Liver (tissue), 9 donors: ENCODE results near the gene CFAP410. TPM values are rescaled to one million over a fixed set of nuclear protein-coding genes. Genes with fewer than 3 reads are reported as not detected.

Experiments used
- DNase-seq: peaks from one replicate; pipeline ENCODE4 v3.0.0-alpha.2; 2017; ENCODE audit warnings: low spot score
- H3K27ac ChIP-seq, 2 donors: one replicate each; pipeline ENCODE4 v1.7.0; 2013; ENCODE audit warnings: inconsistent platforms in 2 of 2, low read length in 2 of 2, control low read depth in 1 of 2, low read depth in 1 of 2, mild to moderate bottlenecking in 1 of 2
- H3K27me3 ChIP-seq, 4 donors: one replicate each; pipeline versions ENCODE4 v1.6.1 to v1.7.0; 2013; ENCODE audit warnings: low read length in 3 of 4, inconsistent platforms in 1 of 4, mild to moderate bottlenecking in 1 of 4, moderate library complexity in 1 of 4; ENCODE audit not compliant: control insufficient read depth in 4 of 4, insufficient read depth in 4 of 4
- H3K36me3 ChIP-seq, 4 donors: one replicate each; pipeline versions ENCODE4 v1.6.1 to v1.7.0; 2013; ENCODE audit warnings: low read length in 3 of 4, mild to moderate bottlenecking in 3 of 4, low read depth in 1 of 4, moderate library complexity in 1 of 4; ENCODE audit not compliant: control insufficient read depth in 4 of 4, insufficient read depth in 3 of 4
- H3K4me1 ChIP-seq, 4 donors: one replicate each; pipeline versions ENCODE4 v1.6.1 to v1.7.0; 2013; ENCODE audit warnings: low read length in 3 of 4, mild to moderate bottlenecking in 3 of 4, moderate library complexity in 1 of 4; ENCODE audit not compliant: control insufficient read depth in 4 of 4, insufficient read depth in 4 of 4
- H3K4me3 ChIP-seq, 3 donors: one replicate each; pipeline versions ENCODE4 v1.6.1 to v1.7.0; 2013; ENCODE audit warnings: low read length in 3 of 3, control low read depth in 1 of 3, low read depth in 1 of 3, mild to moderate bottlenecking in 1 of 3
- H3K9ac ChIP-seq, 2 donors: one replicate each; pipeline ENCODE4 v1.7.0; 2013; ENCODE audit warnings: low read length in 2 of 2, mild to moderate bottlenecking in 2 of 2, moderate library complexity in 2 of 2, control low read depth in 1 of 2, low read depth in 1 of 2
- H3K9me3 ChIP-seq, 4 donors: one replicate each; pipeline versions ENCODE4 v1.6.1 to v1.7.0; 2013; ENCODE audit warnings: low read length in 3 of 4; ENCODE audit not compliant: control insufficient read depth in 4 of 4
- EGR1 ChIP-seq, 2 donors: IDR thresholded peaks; 2 replicates each; pipeline ENCODE4 v1.6.1; 2016 to 2018; ENCODE audit warnings: antibody characterized with exemption in 2 of 2, low read depth in 2 of 2
- FOXA1 ChIP-seq: IDR thresholded peaks from 2 replicates; pipeline ENCODE4 v1.6.1; 2016; ENCODE audit warnings: antibody characterized with exemption
- FOXA2 ChIP-seq: IDR thresholded peaks from 2 replicates; pipeline ENCODE4 v1.6.1; 2016; ENCODE audit warnings: antibody characterized with exemption
- GABPA ChIP-seq, 2 donors: IDR thresholded peaks in 1 of 2; conservative IDR thresholded peaks in 1 of 2; 2 replicates each; pipeline ENCODE4 v1.6.1; 2016; ENCODE audit warnings: antibody characterized with exemption in 2 of 2, mild to moderate bottlenecking in 1 of 2, moderate library complexity in 1 of 2
- HNF4A ChIP-seq, 2 donors: conservative IDR thresholded peaks; 2 replicates each; pipeline ENCODE4 v1.6.1; 2016; ENCODE audit warnings: antibody characterized with exemption in 2 of 2, mild to moderate bottlenecking in 2 of 2
- HNF4G ChIP-seq: IDR thresholded peaks from 2 replicates; pipeline ENCODE4 v1.6.1; 2016; ENCODE audit warnings: antibody characterized with exemption
- JUND ChIP-seq, 2 donors: IDR thresholded peaks; 2 replicates each; pipeline ENCODE4 v1.6.1; 2016; ENCODE audit warnings: antibody characterized with exemption in 2 of 2
- NR2F2 ChIP-seq: IDR thresholded peaks from 2 replicates; pipeline ENCODE4 v1.6.1; 2016; ENCODE audit warnings: antibody characterized with exemption
- RAD21 ChIP-seq, 2 donors: IDR thresholded peaks; 2 replicates each; pipeline ENCODE4 v1.6.1; 2016; ENCODE audit warnings: antibody characterized with exemption in 2 of 2, mild to moderate bottlenecking in 2 of 2
- RXRA ChIP-seq, 2 donors: IDR thresholded peaks; 2 replicates each; pipeline ENCODE4 v1.6.1; 2017 to 2018; ENCODE audit warnings: antibody characterized with exemption in 2 of 2, mild to moderate bottlenecking in 1 of 2
- SP1 ChIP-seq: IDR thresholded peaks from 2 replicates; pipeline ENCODE4 v1.6.1; 2018; ENCODE audit warnings: antibody characterized with exemption, mild to moderate bottlenecking
- YY1 ChIP-seq: IDR thresholded peaks from 2 replicates; pipeline ENCODE4 v1.6.1; 2016; ENCODE audit warnings: antibody characterized with exemption, mild to moderate bottlenecking
- WGBS: extraction: QIAGEN DNeasy Blood & Tissue Kit; methylation state at CpG from one replicate; pipeline ENCODE4 v1.1.7; 2013; 5-methylcytosine and 5-hydroxymethylcytosine counted together
- polyA plus RNA-seq, 2 donors: library from polyadenylated mRNA; stranded (reverse) in 1 of 2; unstranded in 1 of 2; fragments of 200-250 nt in 1 of 2; fragments of >200 nt in 1 of 2; fragmentation: Nextera tagmentation in 1 of 2; extraction: Ambion mirVana in 1 of 2; gene quantifications; one replicate each; pipeline versions ENCODE4 v1.2.1 to v1.2.3, GENCODE V29; 2013 to 2015
- total RNA-seq, 2 donors: library from RNA; depleted of rRNA; stranded (reverse); fragments of >200 nt; gene quantifications; one replicate each; pipeline ENCODE4 v1.2.3, GENCODE V29; 2014
- TF ChIP-seq, protein P1 (sequence below): IDR thresholded peaks from 2 replicates; pipeline ENCODE4 v1.6.1; 2016; ENCODE audit warnings: antibody characterized with exemption
- TF ChIP-seq, protein P2 (sequence below): IDR thresholded peaks from 2 replicates; pipeline ENCODE4 v1.6.1; 2016; ENCODE audit warnings: antibody characterized with exemption
- TF ChIP-seq, protein P3 (sequence below): IDR thresholded peaks from 2 replicates; pipeline ENCODE4 v1.6.1; 2016; ENCODE audit warnings: antibody characterized with exemption, mild to moderate bottlenecking
- TF ChIP-seq, protein P4 (sequence below): IDR thresholded peaks from 2 replicates; pipeline ENCODE4 v1.6.1; 2016; ENCODE audit warnings: antibody characterized with exemption
- TF ChIP-seq, protein P5 (sequence below): fragments of 150-350 bp; IDR thresholded peaks from 2 replicates; pipeline ENCODE4 v1.5.1; 2017; ENCODE audit warnings: improper control_type of control experiment, low read depth, low read length; ENCODE audit not compliant: missing input control
- donor health status: healthy.
- donor health status: healthy.
- donor health status: healthy.
- donor health status: healthy.
- donor health status: healthy.

Gene CFAP410
- total and polyA plus RNA-seq, 4 donors, result 7.9 to 16.3 (median 12.3) TPM

DNA sequence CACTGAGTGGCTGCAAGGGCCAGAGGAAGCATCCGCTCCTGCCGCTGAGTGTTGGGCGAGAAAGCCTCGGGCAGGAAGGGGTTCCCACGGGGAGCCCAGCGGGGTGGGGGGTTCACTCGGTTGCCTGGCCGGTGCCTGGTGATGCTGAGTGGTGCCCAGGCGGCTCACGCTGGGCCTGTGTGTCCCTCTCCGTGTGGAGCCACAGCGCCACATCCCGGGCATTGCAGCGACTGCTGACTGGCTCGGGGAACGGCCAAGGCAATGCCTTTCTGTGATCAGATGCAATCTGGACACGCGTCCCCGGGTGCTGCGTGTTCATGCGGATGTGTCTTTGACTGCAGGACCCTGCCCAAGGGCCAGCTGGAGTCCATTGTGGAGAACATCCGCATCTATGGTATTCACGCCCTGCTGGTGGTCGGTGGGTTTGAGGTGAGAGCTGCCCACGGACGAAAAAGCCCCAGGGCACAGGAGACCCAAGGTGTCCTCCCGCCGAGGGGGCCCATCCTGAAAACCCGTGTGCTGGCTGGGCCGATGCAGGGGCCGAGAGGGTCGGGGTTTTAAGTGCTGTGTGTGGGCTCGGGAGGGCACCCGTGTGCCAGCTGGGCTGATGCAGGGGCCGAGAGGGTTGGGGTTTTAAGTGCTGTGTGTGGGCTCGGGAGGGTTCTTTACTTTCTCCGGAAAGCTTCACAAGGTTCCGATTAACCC is 16.4 kb downstream of the CFAP410 start:
- no peaks in the 10 kb centered on the region for H3K4me1 ChIP-seq
- no peak for TF ChIP-seq NR2F2
- no peak for TF ChIP-seq SP1
- TF ChIP-seq, protein P1, sequence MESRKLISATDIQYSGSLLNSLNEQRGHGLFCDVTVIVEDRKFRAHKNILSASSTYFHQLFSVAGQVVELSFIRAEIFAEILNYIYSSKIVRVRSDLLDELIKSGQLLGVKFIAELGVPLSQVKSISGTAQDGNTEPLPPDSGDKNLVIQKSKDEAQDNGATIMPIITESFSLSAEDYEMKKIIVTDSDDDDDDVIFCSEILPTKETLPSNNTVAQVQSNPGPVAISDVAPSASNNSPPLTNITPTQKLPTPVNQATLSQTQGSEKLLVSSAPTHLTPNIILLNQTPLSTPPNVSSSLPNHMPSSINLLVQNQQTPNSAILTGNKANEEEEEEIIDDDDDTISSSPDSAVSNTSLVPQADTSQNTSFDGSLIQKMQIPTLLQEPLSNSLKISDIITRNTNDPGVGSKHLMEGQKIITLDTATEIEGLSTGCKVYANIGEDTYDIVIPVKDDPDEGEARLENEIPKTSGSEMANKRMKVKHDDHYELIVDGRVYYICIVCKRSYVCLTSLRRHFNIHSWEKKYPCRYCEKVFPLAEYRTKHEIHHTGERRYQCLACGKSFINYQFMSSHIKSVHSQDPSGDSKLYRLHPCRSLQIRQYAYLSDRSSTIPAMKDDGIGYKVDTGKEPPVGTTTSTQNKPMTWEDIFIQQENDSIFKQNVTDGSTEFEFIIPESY, result no peak
- TF ChIP-seq, protein P2, sequence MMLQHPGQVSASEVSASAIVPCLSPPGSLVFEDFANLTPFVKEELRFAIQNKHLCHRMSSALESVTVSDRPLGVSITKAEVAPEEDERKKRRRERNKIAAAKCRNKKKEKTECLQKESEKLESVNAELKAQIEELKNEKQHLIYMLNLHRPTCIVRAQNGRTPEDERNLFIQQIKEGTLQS, result no peak
- no peak for TF ChIP-seq RAD21 (IDR thresholded peaks at IDR 0.05)
- TF ChIP-seq, protein P3, sequence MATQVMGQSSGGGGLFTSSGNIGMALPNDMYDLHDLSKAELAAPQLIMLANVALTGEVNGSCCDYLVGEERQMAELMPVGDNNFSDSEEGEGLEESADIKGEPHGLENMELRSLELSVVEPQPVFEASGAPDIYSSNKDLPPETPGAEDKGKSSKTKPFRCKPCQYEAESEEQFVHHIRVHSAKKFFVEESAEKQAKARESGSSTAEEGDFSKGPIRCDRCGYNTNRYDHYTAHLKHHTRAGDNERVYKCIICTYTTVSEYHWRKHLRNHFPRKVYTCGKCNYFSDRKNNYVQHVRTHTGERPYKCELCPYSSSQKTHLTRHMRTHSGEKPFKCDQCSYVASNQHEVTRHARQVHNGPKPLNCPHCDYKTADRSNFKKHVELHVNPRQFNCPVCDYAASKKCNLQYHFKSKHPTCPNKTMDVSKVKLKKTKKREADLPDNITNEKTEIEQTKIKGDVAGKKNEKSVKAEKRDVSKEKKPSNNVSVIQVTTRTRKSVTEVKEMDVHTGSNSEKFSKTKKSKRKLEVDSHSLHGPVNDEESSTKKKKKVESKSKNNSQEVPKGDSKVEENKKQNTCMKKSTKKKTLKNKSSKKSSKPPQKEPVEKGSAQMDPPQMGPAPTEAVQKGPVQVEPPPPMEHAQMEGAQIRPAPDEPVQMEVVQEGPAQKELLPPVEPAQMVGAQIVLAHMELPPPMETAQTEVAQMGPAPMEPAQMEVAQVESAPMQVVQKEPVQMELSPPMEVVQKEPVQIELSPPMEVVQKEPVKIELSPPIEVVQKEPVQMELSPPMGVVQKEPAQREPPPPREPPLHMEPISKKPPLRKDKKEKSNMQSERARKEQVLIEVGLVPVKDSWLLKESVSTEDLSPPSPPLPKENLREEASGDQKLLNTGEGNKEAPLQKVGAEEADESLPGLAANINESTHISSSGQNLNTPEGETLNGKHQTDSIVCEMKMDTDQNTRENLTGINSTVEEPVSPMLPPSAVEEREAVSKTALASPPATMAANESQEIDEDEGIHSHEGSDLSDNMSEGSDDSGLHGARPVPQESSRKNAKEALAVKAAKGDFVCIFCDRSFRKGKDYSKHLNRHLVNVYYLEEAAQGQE, result no peak
- TF ChIP-seq, protein P4, sequence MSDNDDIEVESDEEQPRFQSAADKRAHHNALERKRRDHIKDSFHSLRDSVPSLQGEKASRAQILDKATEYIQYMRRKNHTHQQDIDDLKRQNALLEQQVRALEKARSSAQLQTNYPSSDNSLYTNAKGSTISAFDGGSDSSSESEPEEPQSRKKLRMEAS, result no peak
- no peak for TF ChIP-seq FOXA1
- TF ChIP-seq RXRA (IDR thresholded peaks at IDR 0.05), result no peak
- TF ChIP-seq EGR1 (IDR thresholded peaks at IDR 0.05; ENCODE audit: low read depth in 2 of 2), result no peak
- no peak for TF ChIP-seq YY1
- TF ChIP-seq FOXA2, result no peak
- no peak for TF ChIP-seq HNF4A (conservative IDR thresholded peaks at IDR 0.05)
- no peak for TF ChIP-seq GABPA (IDR thresholded peaks at IDR 0.05 in 1 of 2, conservative IDR thresholded peaks at IDR 0.05 in 1 of 2)
- H3K36me3 ChIP-seq, result peaks cover 2 to 65% (median 31%) of the 10 kb centered on the region in 4 donors
- no peaks in the 10 kb centered on the region for H3K9me3 ChIP-seq
- H3K27me3 ChIP-seq, result no peaks in the 10 kb centered on the region
- H3K9ac ChIP-seq, result no peak overlapping the region
- 96% methylated on average over 38 of the region's 38 CpGs for WGBS
- no peak overlapping the region for H3K27ac ChIP-seq
- no peak for DNase-seq
- no peak overlapping the region for H3K4me3 ChIP-seq

DNA sequence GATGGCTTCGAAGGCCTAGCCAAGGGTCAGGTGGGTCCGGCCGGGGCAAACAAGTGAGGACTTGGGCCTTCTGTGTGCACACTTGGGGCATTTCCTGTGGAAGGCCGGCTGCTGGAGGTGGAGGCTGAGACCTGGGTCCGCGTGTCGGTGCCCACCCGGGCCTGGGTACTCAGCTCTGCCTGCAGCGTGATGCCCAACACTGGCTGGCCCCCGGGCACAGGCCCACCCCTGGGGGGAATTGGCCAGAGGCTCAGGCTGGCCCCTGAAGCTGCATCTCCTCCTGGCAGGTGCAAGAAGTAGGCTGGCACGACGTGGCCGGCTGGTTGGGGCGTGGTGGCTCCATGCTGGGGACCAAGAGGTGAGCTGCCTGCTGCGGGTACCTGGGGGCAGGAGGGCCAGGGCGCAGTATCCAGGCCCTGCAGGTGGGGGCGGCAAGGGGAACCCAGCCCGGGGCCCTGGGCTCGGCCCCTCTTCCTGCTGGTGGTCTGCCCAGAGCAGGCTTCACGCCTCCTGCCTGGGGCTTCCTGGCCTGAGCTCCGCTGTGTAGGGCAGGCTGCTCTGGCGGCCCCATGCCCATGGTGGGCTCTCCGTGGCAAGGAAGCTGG is 17.2 kb downstream of the CFAP410 start:
- Histone ChIP-seq H3K4me1 (no peaks in the 10 kb centered on the region), H3K27ac (no peak overlapping the region), H3K9ac (no peak overlapping the region), H3K27me3 (no peaks in the 10 kb centered on the region), H3K9me3 (no peaks in the 10 kb centered on the region), H3K4me3 (no peak overlapping the region), H3K36me3 (peaks cover 2 to 68% (median 29%) of the 10 kb centered on the region in 4 donors)
- DNase-seq, result no peak
- WGBS, result 94% methylated on average over 23 of the region's 23 CpGs
- TF ChIP-seq HNF4G (no peak), FOXA2 (no peak), GABPA (IDR thresholded peaks at IDR 0.05 in 1 of 2, conservative IDR thresholded peaks at IDR 0.05 in 1 of 2) (no peak), RAD21 (IDR thresholded peaks at IDR 0.05) (no peak), NR2F2 (no peak), JUND (IDR thresholded peaks at IDR 0.05) (no peak)
- TF ChIP-seq, protein P5, sequence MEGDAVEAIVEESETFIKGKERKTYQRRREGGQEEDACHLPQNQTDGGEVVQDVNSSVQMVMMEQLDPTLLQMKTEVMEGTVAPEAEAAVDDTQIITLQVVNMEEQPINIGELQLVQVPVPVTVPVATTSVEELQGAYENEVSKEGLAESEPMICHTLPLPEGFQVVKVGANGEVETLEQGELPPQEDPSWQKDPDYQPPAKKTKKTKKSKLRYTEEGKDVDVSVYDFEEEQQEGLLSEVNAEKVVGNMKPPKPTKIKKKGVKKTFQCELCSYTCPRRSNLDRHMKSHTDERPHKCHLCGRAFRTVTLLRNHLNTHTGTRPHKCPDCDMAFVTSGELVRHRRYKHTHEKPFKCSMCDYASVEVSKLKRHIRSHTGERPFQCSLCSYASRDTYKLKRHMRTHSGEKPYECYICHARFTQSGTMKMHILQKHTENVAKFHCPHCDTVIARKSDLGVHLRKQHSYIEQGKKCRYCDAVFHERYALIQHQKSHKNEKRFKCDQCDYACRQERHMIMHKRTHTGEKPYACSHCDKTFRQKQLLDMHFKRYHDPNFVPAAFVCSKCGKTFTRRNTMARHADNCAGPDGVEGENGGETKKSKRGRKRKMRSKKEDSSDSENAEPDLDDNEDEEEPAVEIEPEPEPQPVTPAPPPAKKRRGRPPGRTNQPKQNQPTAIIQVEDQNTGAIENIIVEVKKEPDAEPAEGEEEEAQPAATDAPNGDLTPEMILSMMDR, result no peak
- TF ChIP-seq, protein P3, result no peak
- TF ChIP-seq, protein P1, result no peak
